ENCODE data around the gene BMP2K. TPM values are rescaled to one million over a fixed set of nuclear protein-coding genes. Genes with fewer than 3 reads are reported as not detected.
A peak's percentile ranks its signal among the peaks of the same experiment; 100 is the strongest.

BMP2K gene
- total and polyA plus RNA-seq, 2 experiments from 2014 or later, result 8.2 to 32.5 TPM

- peak; percentile 72 for DNase-seq (ENCODE audit: low spot score)
Observed at GRCh38 chr4:78864405-78865024, 88.4 kb downstream of the BMP2K start.

GRCh38 chr4:78865451-78865850 is 89.3 kb downstream of the BMP2K start:
- DNase-seq (ENCODE audit: low spot score), result no peak
- peaks cover 12% of the 10 kb centered on the region; the same call in 2 of the 3 replicates for H3K36me3 Mint-ChIP-seq (ENCODE audit: low read depth)
- Histone ChIP-seq H3K9me2 (ENCODE audit: insufficient read depth) (no peaks in the 10 kb centered on the region), H4K20me1 (replicated peaks; ENCODE audit: insufficient read depth) (no peaks in the 10 kb centered on the region), H3K27me3 (ENCODE audit: insufficient read depth) (no peaks in the 10 kb centered on the region), H3K36me3 (ENCODE audit: insufficient read depth) (peaks cover 6% of the 10 kb centered on the region; the same call in 1 of the 2 replicates), H3F3A (replicated peaks; ENCODE audit: low read depth) (no peaks in the 10 kb centered on the region), H2AFZ (no peak overlapping the region), H3K79me2 (replicated peaks; ENCODE audit: insufficient read depth) (no peaks in the 10 kb centered on the region), H3K27ac (ENCODE audit: low read depth) (no peak overlapping the region), H3K4me2 (no peak overlapping the region), H3K4me1 (ENCODE audit: insufficient read depth) (no peaks in the 10 kb centered on the region), H3K4me3 (no peak overlapping the region)
- H3K27ac Mint-ChIP-seq, result no peak overlapping the region
- H3K4me1 Mint-ChIP-seq, result no peaks in the 10 kb centered on the region
- H3K4me3 Mint-ChIP-seq, result no peak overlapping the region
- ATAC-seq, result no peak
- H3K9me3 Mint-ChIP-seq, result no peaks in the 10 kb centered on the region; the same call in 2 of the 3 replicates
- no peaks in the 10 kb centered on the region for H3K27me3 Mint-ChIP-seq (ENCODE audit: insufficient read depth, low read depth, poor library complexity)
- TF ChIP-seq POLR2AphosphoS5 (IDR thresholded peaks at IDR 0.05; ENCODE audit: low read depth) (no peak), JUNB (IDR thresholded peaks at IDR 0.05; ENCODE audit: unreplicated experiment) (no peak), ZNF114 (CRISPR knock-in tag; IDR thresholded peaks at IDR 0.05) (no peak), STAT1 (IDR thresholded peaks at IDR 0.05; ENCODE audit: unreplicated experiment) (no peak), EZH2phosphoT487 (IDR thresholded peaks at IDR 0.05; ENCODE audit: unreplicated experiment) (no peak), NANOG (IDR thresholded peaks at IDR 0.05; ENCODE audit: borderline replicate concordance) (no peak)

More at GRCh38 chr4:78864405-78865024, 88.4 kb downstream of the BMP2K start:
- Histone ChIP-seq H3K27me3 (ENCODE audit: insufficient read depth) (no peaks in the 10 kb centered on the region), H4K20me1 (replicated peaks; ENCODE audit: insufficient read depth) (no peaks in the 10 kb centered on the region), H3F3A (replicated peaks; ENCODE audit: low read depth) (no peaks in the 10 kb centered on the region), H3K27ac (ENCODE audit: low read depth) (no peak overlapping the region), H3K4me2 (no peak overlapping the region), H2AFZ (no peak overlapping the region), H3K4me1 (ENCODE audit: insufficient read depth) (no peaks in the 10 kb centered on the region), H3K79me2 (replicated peaks; ENCODE audit: insufficient read depth) (no peaks in the 10 kb centered on the region), H3K36me3 (ENCODE audit: insufficient read depth) (peaks cover 6% of the 10 kb centered on the region; the same call in 1 of the 2 replicates), H3K9me2 (ENCODE audit: insufficient read depth) (no peaks in the 10 kb centered on the region), H3K4me3 (no peak overlapping the region)
- TF ChIP-seq ETS1 (IDR thresholded peaks at IDR 0.05) (no peak), CTCF (conservative IDR thresholded peaks at IDR 0.05; ENCODE audit: low read depth in 2 of 2) (peak; percentile 73 to 91)
- Mint-ChIP-seq H3K27ac (no peak overlapping the region), H3K36me3 (ENCODE audit: low read depth) (peaks cover 9% of the 10 kb centered on the region; the same call in 2 of the 3 replicates), H3K9me3 (no peaks in the 10 kb centered on the region; the same call in 2 of the 3 replicates), H3K4me1 (no peaks in the 10 kb centered on the region), H3K27me3 (ENCODE audit: insufficient read depth, low read depth, poor library complexity) (no peaks in the 10 kb centered on the region), H3K4me3 (no peak overlapping the region)
- no peak for ATAC-seq

All from GM23338 (cell line).